Stomach (tissue), 4 donors: ENCODE data around the gene RAB36.
"Not testable (repeated sequence)": the region's sequence is repeated elsewhere in the genome, so short reads cannot be mapped to it uniquely, and the experiment has no call there.

Source experiments
- CTCF ChIP-seq, 7 experiments: fragments of 450-650 bp in 4 of 7; fragments of 200-600 bp in 3 of 7; sonication (generic) in 3 of 7; IDR thresholded peaks; one replicate each; pipeline ENCODE4 v1.5.1; 2016 to 2019; ENCODE audit warnings: antibody characterized with exemption in 7 of 7, control low read depth in 2 of 7, mild to moderate bottlenecking in 1 of 7
- POLR2A ChIP-seq, 4 donors: fragments of 450-650 bp; IDR thresholded peaks; one replicate each; pipeline ENCODE4 v1.6.1; 2016; ENCODE audit warnings: antibody characterized with exemption in 4 of 4, control low read depth in 2 of 4, mild to moderate bottlenecking in 1 of 4, moderate library complexity in 1 of 4

GRCh38 chr22:23136991-23137390, 8.3 kb upstream of the RAB36 start:
- not testable (repeated sequence) for TF ChIP-seq CTCF, POLR2A (IDR thresholded peaks at IDR 0.05)
